ENCODE measurements around the gene PGAP6. TPM values are rescaled to one million over a fixed set of nuclear protein-coding genes. Genes with fewer than 3 reads are reported as not detected.
"Not testable (repeated sequence)": the region's sequence is repeated elsewhere in the genome, so short reads cannot be mapped to it uniquely, and the experiment has no call there.

Gene PGAP6
- total RNA-seq, 2 experiments from 2014 or later, result 59.7 to 63.7 TPM

DNA sequence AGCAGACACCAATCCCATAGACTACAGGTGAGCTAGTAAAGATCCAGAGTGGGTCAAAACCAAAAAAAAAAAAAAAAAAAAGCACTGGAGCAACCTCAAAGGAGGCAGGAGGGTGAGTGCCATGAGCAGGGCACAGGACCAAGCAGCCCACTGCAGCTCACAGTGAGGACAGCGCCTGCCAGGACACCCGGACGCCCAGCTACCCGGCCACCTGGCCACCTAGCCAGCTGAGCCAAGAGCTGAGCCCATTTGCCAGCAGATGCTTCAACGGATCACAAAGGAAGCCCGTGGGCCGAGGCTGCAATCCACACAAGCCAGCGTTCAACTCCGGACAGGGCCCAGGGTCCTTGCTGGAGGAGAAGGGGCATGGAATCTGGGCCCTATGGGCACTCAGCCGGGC, 44.3 kb downstream of the PGAP6 start:
- ChIA-PET CTCF (interaction anchor here (0.6 to 1.6 kb wide), 2 partner anchors 14 to 102 kb away, joined by 3 read pairs; partner anchors contain the start of gene FAM234A), POLR2A (interaction anchor here (1.2 kb wide), 1 partner anchor 16 kb away, joined by 3 read pairs; no protein-coding TSS in a partner anchor)
- Histone ChIP-seq H3K27me3 (ENCODE audit: control insufficient read depth in 1 of 2, insufficient read depth in 2 of 2, low read length in 2 of 2) (no peaks in the 10 kb centered on the region), H3K4me1 (ENCODE audit: insufficient read depth, low read length) (peaks cover 71% of the 10 kb centered on the region), H3K27ac (ENCODE audit: low read depth in 1 of 2, low read length in 2 of 2) (no peak overlapping the region), H3K9me3 (ENCODE audit: control insufficient read depth in 1 of 2, insufficient read depth in 1 of 2, low read length in 2 of 2) (no peaks in the 10 kb centered on the region), H3K4me3 (ENCODE audit: low read length) (no peak overlapping the region), H3K36me3 (ENCODE audit: insufficient read depth, low read length) (peaks cover 8% of the 10 kb centered on the region)
- H3K27me3 Mint-ChIP-seq, result no peaks in the 10 kb centered on the region
- DNase-seq (no peak), ATAC-seq (ENCODE audit: poor library complexity) (no peak)
- H3K9me3 Mint-ChIP-seq, result no peaks in the 10 kb centered on the region
- intact Hi-C loops (cut with DNase I, micrococcal nuclease), result no loop called here
- TF ChIP-seq, protein P1, sequence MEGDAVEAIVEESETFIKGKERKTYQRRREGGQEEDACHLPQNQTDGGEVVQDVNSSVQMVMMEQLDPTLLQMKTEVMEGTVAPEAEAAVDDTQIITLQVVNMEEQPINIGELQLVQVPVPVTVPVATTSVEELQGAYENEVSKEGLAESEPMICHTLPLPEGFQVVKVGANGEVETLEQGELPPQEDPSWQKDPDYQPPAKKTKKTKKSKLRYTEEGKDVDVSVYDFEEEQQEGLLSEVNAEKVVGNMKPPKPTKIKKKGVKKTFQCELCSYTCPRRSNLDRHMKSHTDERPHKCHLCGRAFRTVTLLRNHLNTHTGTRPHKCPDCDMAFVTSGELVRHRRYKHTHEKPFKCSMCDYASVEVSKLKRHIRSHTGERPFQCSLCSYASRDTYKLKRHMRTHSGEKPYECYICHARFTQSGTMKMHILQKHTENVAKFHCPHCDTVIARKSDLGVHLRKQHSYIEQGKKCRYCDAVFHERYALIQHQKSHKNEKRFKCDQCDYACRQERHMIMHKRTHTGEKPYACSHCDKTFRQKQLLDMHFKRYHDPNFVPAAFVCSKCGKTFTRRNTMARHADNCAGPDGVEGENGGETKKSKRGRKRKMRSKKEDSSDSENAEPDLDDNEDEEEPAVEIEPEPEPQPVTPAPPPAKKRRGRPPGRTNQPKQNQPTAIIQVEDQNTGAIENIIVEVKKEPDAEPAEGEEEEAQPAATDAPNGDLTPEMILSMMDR (IDR thresholded peaks at IDR 0.05), result no peak
- H3K27ac Mint-ChIP-seq, result no peak overlapping the region
- H3K4me3 Mint-ChIP-seq, result no peak overlapping the region
- H3K36me3 Mint-ChIP-seq (ENCODE audit: low read depth), result peaks cover 20% of the 10 kb centered on the region
- H3K4me1 Mint-ChIP-seq (ENCODE audit: low read depth), result peaks cover 60% of the 10 kb centered on the region

DNA sequence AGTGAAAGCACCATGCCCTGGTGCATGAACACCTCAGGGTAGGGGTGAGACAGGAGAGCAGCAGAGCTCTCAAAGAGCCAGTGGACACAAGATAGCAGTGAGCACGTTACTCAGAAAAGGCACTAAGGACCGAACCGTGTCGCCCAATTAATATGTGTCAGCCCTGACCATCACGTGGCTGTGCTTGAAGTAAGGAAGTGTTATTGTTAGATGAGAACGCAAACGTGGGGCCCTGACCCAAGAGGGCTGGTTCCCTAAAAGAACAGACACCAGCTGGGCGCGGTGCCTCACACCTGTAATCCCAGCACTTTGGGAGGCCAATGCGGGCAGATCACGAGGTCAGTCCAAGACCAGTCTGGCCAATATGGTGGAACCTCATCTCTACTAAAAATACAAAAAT, 45.5 kb downstream of the PGAP6 start:
- intact Hi-C loops (cut with DNase I, micrococcal nuclease), result no loop called here

DNA sequence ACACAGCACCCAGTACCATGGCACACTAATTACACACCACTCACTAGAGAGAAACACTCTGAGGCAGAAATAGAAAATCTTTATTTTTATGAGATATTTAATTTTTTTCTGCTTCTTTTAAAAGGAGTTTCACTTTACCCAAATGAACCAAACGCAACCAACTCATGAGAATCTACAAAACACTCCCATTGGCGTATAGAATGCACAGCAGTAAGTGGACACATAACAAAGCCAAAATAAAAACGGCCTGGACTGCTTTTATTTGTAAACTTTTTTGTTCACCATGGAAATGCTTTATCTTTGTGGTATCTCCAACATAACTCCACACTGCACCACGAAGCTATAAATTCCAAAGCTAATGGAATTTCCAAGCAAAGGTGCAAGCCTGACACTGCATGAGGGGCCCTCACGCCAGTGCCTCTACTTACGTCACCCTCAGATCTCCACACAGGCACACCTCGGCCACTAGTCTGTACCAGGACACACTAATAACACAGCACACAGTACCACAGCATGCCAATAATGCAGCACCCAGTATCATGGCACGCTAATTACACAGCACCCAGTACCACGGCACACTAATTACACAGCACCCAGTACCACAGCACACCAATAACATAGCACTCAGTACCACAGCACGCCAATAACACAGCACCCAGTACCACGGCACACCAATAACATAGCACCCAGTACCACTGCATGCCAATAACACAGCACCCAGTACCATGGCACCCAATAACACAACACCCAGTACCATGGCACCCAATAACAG, 46.7 kb downstream of the PGAP6 start:
- H3K9me3 Mint-ChIP-seq, result not testable (repeated sequence)
- H3K4me1 Mint-ChIP-seq (ENCODE audit: low read depth), result peaks cover 52% of the 10 kb centered on the region
- POLR2A ChIA-PET, result interaction anchor here (1.0 kb wide), 2 partner anchors 10 to 15 kb away, joined by 3 read pairs; no protein-coding TSS in a partner anchor

More for the DNA sequence above, 45.5 kb downstream of the PGAP6 start:
- Histone ChIP-seq H3K27ac (ENCODE audit: low read depth in 1 of 2, low read length in 2 of 2) (no peak overlapping the region), H3K9me3 (ENCODE audit: control insufficient read depth in 1 of 2, insufficient read depth in 1 of 2, low read length in 2 of 2) (no peaks in the 10 kb centered on the region), H3K4me3 (ENCODE audit: low read length) (no peak overlapping the region), H3K4me1 (ENCODE audit: insufficient read depth, low read length) (peaks cover 72% of the 10 kb centered on the region), H3K36me3 (ENCODE audit: insufficient read depth, low read length) (peaks cover 3% of the 10 kb centered on the region), H3K27me3 (ENCODE audit: control insufficient read depth in 1 of 2, insufficient read depth in 2 of 2, low read length in 2 of 2) (no peaks in the 10 kb centered on the region)
- ChIA-PET POLR2A (no interaction called here), CTCF (interaction anchor here (1.6 kb wide), 1 partner anchor 101 kb away, joined by 3 read pairs; the partner anchor contains the start of gene FAM234A)
- ATAC-seq (ENCODE audit: poor library complexity), result no peak
- Mint-ChIP-seq H3K4me3 (no peak overlapping the region), H3K4me1 (ENCODE audit: low read depth) (peaks cover 51% of the 10 kb centered on the region), H3K9me3 (no peaks in the 10 kb centered on the region), H3K27me3 (no peaks in the 10 kb centered on the region), H3K27ac (no peak overlapping the region), H3K36me3 (ENCODE audit: low read depth) (peaks cover 10% of the 10 kb centered on the region)
- peak in 1 of 14 experiments; percentile 24 for DNase-seq
- TF ChIP-seq, protein P1 (IDR thresholded peaks at IDR 0.05), result no peak

DNA sequence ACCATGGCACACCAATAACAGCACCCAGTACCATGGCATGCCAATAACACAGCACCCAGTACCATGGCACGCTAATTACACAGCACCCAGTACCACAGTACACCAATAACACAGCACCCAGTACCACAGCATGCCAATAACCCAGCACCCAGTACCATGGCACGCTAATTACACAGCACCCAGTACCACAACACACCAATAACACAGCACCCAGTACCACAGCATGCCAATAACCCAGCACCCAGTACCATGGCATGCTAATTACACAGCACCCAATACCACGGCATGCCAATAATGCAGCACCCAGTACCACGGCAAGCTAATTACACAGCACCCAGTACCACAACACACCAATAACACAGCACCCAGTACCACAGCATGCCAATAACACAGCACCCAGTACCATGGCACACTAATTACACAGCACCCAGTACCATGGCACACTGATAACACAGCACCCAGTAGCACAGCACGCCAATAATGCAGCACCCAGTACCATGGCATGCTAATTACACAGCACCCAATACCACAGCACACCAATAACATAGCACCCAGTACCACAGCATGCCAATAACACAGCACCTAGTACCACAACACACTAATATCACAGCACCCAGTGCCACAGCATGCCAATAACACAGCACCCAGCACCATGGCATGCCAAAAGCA, 47.5 kb downstream of the PGAP6 start:
- H3K4me3 Mint-ChIP-seq; H3K9me3 ChIP-seq (ENCODE audit: control insufficient read depth in 1 of 2, insufficient read depth in 1 of 2, low read length in 2 of 2); H3K27ac ChIP-seq (ENCODE audit: low read depth in 1 of 2, low read length in 2 of 2); CTCF ChIA-PET; H3K4me3 ChIP-seq (ENCODE audit: low read length); ATAC-seq (ENCODE audit: poor library complexity); H3K9me3 Mint-ChIP-seq; H3K27me3 ChIP-seq (ENCODE audit: control insufficient read depth in 1 of 2, insufficient read depth in 2 of 2, low read length in 2 of 2); H3K27ac Mint-ChIP-seq; DNase-seq; H3K36me3 ChIP-seq (ENCODE audit: insufficient read depth, low read length); H3K36me3 Mint-ChIP-seq (ENCODE audit: low read depth); H3K27me3 Mint-ChIP-seq; intact Hi-C loops (cut with DNase I, micrococcal nuclease): not testable (repeated sequence)
- peaks cover 46% of the 10 kb centered on the region for H3K4me1 Mint-ChIP-seq (ENCODE audit: low read depth)
- POLR2A ChIA-PET, result interaction anchor here (1.0 kb wide), 1 partner anchor 16 kb away, joined by 3 read pairs; no protein-coding TSS in a partner anchor
- H3K4me1 ChIP-seq (ENCODE audit: insufficient read depth, low read length), result peaks cover 64% of the 10 kb centered on the region

More for the DNA sequence above, 46.7 kb downstream of the PGAP6 start:
- H3K27me3 ChIP-seq (ENCODE audit: control insufficient read depth in 1 of 2, insufficient read depth in 2 of 2, low read length in 2 of 2); H3K36me3 ChIP-seq (ENCODE audit: insufficient read depth, low read length); CTCF ChIA-PET; intact Hi-C loops (cut with DNase I, micrococcal nuclease); H3K27me3 Mint-ChIP-seq; H3K9me3 ChIP-seq (ENCODE audit: control insufficient read depth in 1 of 2, insufficient read depth in 1 of 2, low read length in 2 of 2); ATAC-seq (ENCODE audit: poor library complexity); H3K27ac ChIP-seq (ENCODE audit: low read depth in 1 of 2, low read length in 2 of 2); H3K27ac Mint-ChIP-seq; H3K4me3 ChIP-seq (ENCODE audit: low read length); DNase-seq: not testable (repeated sequence)
- Mint-ChIP-seq H3K36me3 (ENCODE audit: low read depth) (peaks cover 14% of the 10 kb centered on the region), H3K4me3 (peak overlapping the region; percentile 23)
- peaks cover 69% of the 10 kb centered on the region for H3K4me1 ChIP-seq (ENCODE audit: insufficient read depth, low read length)

Data from CD4-positive, alpha-beta T cell (primary cell).